Urinary bladder (tissue), 4 donors: ENCODE data around the gene SH2B2. TPM values are rescaled to one million over a fixed set of nuclear protein-coding genes. Genes with fewer than 3 reads are reported as not detected.
"Not testable (repeated sequence)": the region's sequence is repeated elsewhere in the genome, so short reads cannot be mapped to it uniquely, and the experiment has no call there.

ENCODE experiments used
- DNase-seq: peaks from one replicate; pipeline ENCODE4 v3.0.0-alpha.2; 2015; ENCODE audit errors: extremely low spot score
- H3K27ac ChIP-seq: one replicate; pipeline ENCODE4 v1.5.1; 2013; ENCODE audit warnings: low read depth, mild to moderate bottlenecking, moderate library complexity
- H3K36me3 ChIP-seq: one replicate; pipeline ENCODE4 v1.6.1; 2013; ENCODE audit warnings: mild to moderate bottlenecking, moderate library complexity; ENCODE audit not compliant: insufficient read depth
- H3K4me1 ChIP-seq: one replicate; pipeline ENCODE4 v1.6.1; 2013; ENCODE audit warnings: mild to moderate bottlenecking, moderate library complexity; ENCODE audit not compliant: insufficient read depth
- H3K4me3 ChIP-seq: one replicate; pipeline ENCODE4 v1.5.1; 2013; ENCODE audit warnings: low read depth, low read length
- WGBS: extraction: QIAGEN DNeasy Blood & Tissue Kit; methylation state at CpG from one replicate; pipeline ENCODE4 v1.1.7; 2013; 5-methylcytosine and 5-hydroxymethylcytosine counted together
- polyA plus RNA-seq: library from polyadenylated mRNA; stranded (reverse); fragments of 200-250 nt; gene quantifications from one replicate; pipeline ENCODE4 v1.2.3, GENCODE V29; 2013
- total RNA-seq: library from RNA; depleted of rRNA; stranded (reverse); fragments of >200 nt; gene quantifications from one replicate; pipeline ENCODE4 v1.2.3, GENCODE V29; 2014
- donor health status: healthy with polysubstance abuse.
- donor health status: healthy.

The SH2B2 gene
- total and polyA plus RNA-seq, 2 donors, result 1.8 to 5.3 TPM

GRCh38 chr7:102300643-102301221 is 14.1 kb downstream of the SH2B2 start:
- H3K4me1 ChIP-seq, result no peaks in the 10 kb centered on the region
- H3K4me3 ChIP-seq, result no peak overlapping the region
- no peaks in the 10 kb centered on the region for H3K36me3 ChIP-seq
- H3K27ac ChIP-seq, result no peak overlapping the region
- WGBS, result 55% methylated on average over 84 of the region's 84 CpGs
- no peak for DNase-seq

- not testable (repeated sequence) for H3K4me3 ChIP-seq, DNase-seq, H3K27ac ChIP-seq, H3K4me1 ChIP-seq, H3K36me3 ChIP-seq
- 91% methylated on average over 14 of the region's 14 CpGs for WGBS
These were observed 14.7 kb downstream of the SH2B2 start for GRCh38 chr7:102301367-102301766.

- no peak for DNase-seq
- no peaks in the 10 kb centered on the region for H3K4me1 ChIP-seq
- no peaks in the 10 kb centered on the region for H3K36me3 ChIP-seq
- no peak overlapping the region for H3K27ac ChIP-seq
- H3K4me3 ChIP-seq, result no peak overlapping the region
- 89% methylated on average over 6 of the region's 6 CpGs for WGBS
These were observed 15.4 kb downstream of the SH2B2 start for GRCh38 chr7:102302025-102302424.

- no peak for DNase-seq
- Histone ChIP-seq H3K27ac (no peak overlapping the region), H3K4me3 (no peak overlapping the region), H3K36me3 (no peaks in the 10 kb centered on the region), H3K4me1 (no peaks in the 10 kb centered on the region)
- 86% methylated on average over 13 of the region's 13 CpGs for WGBS
These were observed 17.2 kb downstream of the SH2B2 start for GRCh38 chr7:102303669-102304422.

GRCh38 chr7:102304668-102305067 is 18.0 kb downstream of the SH2B2 start:
- 74% methylated on average over 11 of the region's 11 CpGs for WGBS
- Histone ChIP-seq H3K4me1 (no peaks in the 10 kb centered on the region), H3K36me3 (no peaks in the 10 kb centered on the region), H3K27ac (no peak overlapping the region), H3K4me3 (no peak overlapping the region)
- no peak for DNase-seq

GRCh38 chr7:102305414-102306268 is 19.0 kb downstream of the SH2B2 start:
- Histone ChIP-seq H3K4me1 (no peaks in the 10 kb centered on the region), H3K36me3 (no peaks in the 10 kb centered on the region), H3K4me3 (no peak overlapping the region), H3K27ac (no peak overlapping the region)
- WGBS, result 92% methylated on average over 17 of the region's 17 CpGs
- no peak for DNase-seq

- no peak for DNase-seq
- H3K36me3 ChIP-seq, result no peaks in the 10 kb centered on the region
- H3K4me1 ChIP-seq, result no peaks in the 10 kb centered on the region
- H3K27ac ChIP-seq, result no peak overlapping the region
- WGBS, result 54% methylated on average over 17 of the region's 17 CpGs
- H3K4me3 ChIP-seq, result no peak overlapping the region
These were observed 20.4 kb downstream of the SH2B2 start for GRCh38 chr7:102306916-102307677.

GRCh38 chr7:102310414-102310815 is 23.7 kb downstream of the SH2B2 start:
- 91% methylated on average over 9 of the region's 9 CpGs for WGBS
- no peak for DNase-seq
- no peak overlapping the region for H3K27ac ChIP-seq
- no peaks in the 10 kb centered on the region for H3K36me3 ChIP-seq
- H3K4me3 ChIP-seq, result no peak overlapping the region
- no peaks in the 10 kb centered on the region for H3K4me1 ChIP-seq

- Histone ChIP-seq H3K27ac (no peak overlapping the region), H3K36me3 (no peaks in the 10 kb centered on the region), H3K4me3 (no peak overlapping the region), H3K4me1 (no peaks in the 10 kb centered on the region)
- 87% methylated on average over 2 of the region's 2 CpGs for WGBS
- no peak for DNase-seq
These were observed 25.6 kb downstream of the SH2B2 start for GRCh38 chr7:102312317-102312716.

GRCh38 chr7:102313997-102314780 is 27.5 kb downstream of the SH2B2 start:
- no peak for DNase-seq
- H3K27ac ChIP-seq, result no peak overlapping the region
- 91% methylated on average over 22 of the region's 22 CpGs for WGBS
- H3K4me3 ChIP-seq, result no peak overlapping the region
- H3K4me1 ChIP-seq, result no peaks in the 10 kb centered on the region
- H3K36me3 ChIP-seq, result peaks cover 2% of the 10 kb centered on the region

- no peaks in the 10 kb centered on the region for H3K4me1 ChIP-seq
- no peak for DNase-seq
- peaks cover 2% of the 10 kb centered on the region for H3K36me3 ChIP-seq
- WGBS, result 83% methylated on average over 24 of the region's 24 CpGs
- no peak overlapping the region for H3K27ac ChIP-seq
- H3K4me3 ChIP-seq, result no peak overlapping the region
These were observed 30.8 kb downstream of the SH2B2 start for GRCh38 chr7:102317231-102318059.

GRCh38 chr7:102318482-102318971 is 31.9 kb downstream of the SH2B2 start:
- Histone ChIP-seq H3K36me3 (peaks cover 2% of the 10 kb centered on the region), H3K4me1 (no peaks in the 10 kb centered on the region), H3K4me3 (no peak overlapping the region), H3K27ac (no peak overlapping the region)
- DNase-seq, result no peak
- 73% methylated on average over 7 of the region's 7 CpGs for WGBS
